HepG2 (cell line): ENCODE results near the gene SNX3. TPM values are rescaled to one million over a fixed set of nuclear protein-coding genes. Genes with fewer than 3 reads are reported as not detected.
A peak's percentile ranks its signal among the peaks of the same experiment; 100 is the strongest.

Source experiments
- ATF4 ChIP-seq, 2 experiments: fragments of 450-650 bp in 1 of 2; sonication (generic) in 1 of 2; formaldehyde crosslinking; IDR thresholded peaks; 2 replicates each; pipeline versions ENCODE4 v1.5.0 to v1.8.0; 2020 to 2022; ENCODE audit warnings: mild to moderate bottlenecking in 1 of 2, missing genetic modification reagents in 1 of 2
- CENPBD1 ChIP-seq: sonication (generic); formaldehyde crosslinking; IDR thresholded peaks from 2 replicates; pipeline ENCODE4 v1.8.0; 2022; ENCODE audit warnings: missing genetic modification reagents, low read depth, mild to moderate bottlenecking, borderline replicate concordance
- ETV6 ChIP-seq: sonication (generic); formaldehyde crosslinking; conservative IDR thresholded peaks from 2 replicates; pipeline ENCODE4 v1.4.0; 2020; ENCODE audit warnings: missing genetic modification reagents
- KMT2B ChIP-seq: IDR thresholded peaks from 2 replicates; pipeline ENCODE4 v1.6.1; 2016; ENCODE audit warnings: missing genetic modification reagents, missing compliant biosample characterization
- PATZ1 ChIP-seq: sonication (generic); formaldehyde crosslinking; IDR thresholded peaks from 2 replicates; pipeline ENCODE4 v1.4.0; 2020; ENCODE audit warnings: missing genetic modification reagents
- PHB2 ChIP-seq: fragments of 450-650 bp; IDR thresholded peaks from 2 replicates; pipeline ENCODE4 v1.6.1; 2018; ENCODE audit not compliant: partially characterized antibody
- PHF8 ChIP-seq: sonication (generic); formaldehyde crosslinking; IDR thresholded peaks from 2 replicates; pipeline ENCODE4 v1.5.0; 2020; ENCODE audit warnings: missing genetic modification reagents
- POGK ChIP-seq: sonication (generic); formaldehyde crosslinking; conservative IDR thresholded peaks from 2 replicates; pipeline ENCODE4 v1.8.0; 2022; ENCODE audit warnings: mild to moderate bottlenecking, moderate library complexity, missing genetic modification reagents
- SP1 ChIP-seq, 2 experiments: fragments of 450-650 bp in 1 of 2; sonication (generic) in 1 of 2; formaldehyde crosslinking in 1 of 2; IDR thresholded peaks; 2 replicates each; pipeline versions ENCODE4 v1.4.0 to v1.6.1; 2016 to 2020; ENCODE audit warnings: missing genetic modification reagents in 1 of 2
- SRSF4 ChIP-seq: fragments of 200-400 bp; formaldehyde crosslinking; IDR thresholded peaks from one replicate; pipeline ENCODE4 v1.6.1; 2018; ENCODE audit warnings: mild to moderate bottlenecking, low read depth, low read length, moderate library complexity; ENCODE audit not compliant: poor library complexity, severe bottlenecking
- ZKSCAN5 ChIP-seq: sonication (generic); formaldehyde crosslinking; IDR thresholded peaks from 2 replicates; pipeline ENCODE4 v1.5.1; 2020; ENCODE audit warnings: mild to moderate bottlenecking, missing genetic modification reagents
- ZNF138 ChIP-seq: sonication (generic); formaldehyde crosslinking; IDR thresholded peaks from 2 replicates; pipeline ENCODE4 v1.5.0; 2020; ENCODE audit warnings: mild to moderate bottlenecking, low read depth, missing genetic modification reagents
- ZNF205 ChIP-seq: IDR thresholded peaks from 2 replicates; pipeline ENCODE4 v1.6.1; 2018; ENCODE audit warnings: missing biosample characterization, missing genetic modification reagents
- ZNF496 ChIP-seq: sonication (generic); formaldehyde crosslinking; IDR thresholded peaks from 2 replicates; pipeline ENCODE4 v1.8.1; 2023; ENCODE audit warnings: mild to moderate bottlenecking, moderate library complexity, missing genetic modification reagents; ENCODE audit not compliant: insufficient replicate concordance
- ZNF563 ChIP-seq: sonication (generic); formaldehyde crosslinking; IDR thresholded peaks from 2 replicates; pipeline ENCODE4 v1.8.0; 2022; ENCODE audit warnings: mild to moderate bottlenecking, moderate library complexity, missing genetic modification reagents
- ZNF564 ChIP-seq: sonication (generic); formaldehyde crosslinking; IDR thresholded peaks from 2 replicates; pipeline ENCODE4 v1.8.1; 2023; ENCODE audit warnings: mild to moderate bottlenecking, missing genetic modification reagents
- ZNF766 ChIP-seq: sonication (generic); formaldehyde crosslinking; IDR thresholded peaks from 2 replicates; pipeline ENCODE4 v1.5.0; 2020; ENCODE audit warnings: missing genetic modification reagents, borderline replicate concordance
- ZNF781 ChIP-seq: sonication (generic); formaldehyde crosslinking; IDR thresholded peaks from 2 replicates; pipeline ENCODE4 v1.5.1; 2020; ENCODE audit warnings: borderline replicate concordance, mild to moderate bottlenecking, missing genetic modification reagents; ENCODE audit errors: not compliant biosample characterization
- polyA plus RNA-seq, 8 experiments: library from polyadenylated mRNA; depleted of rRNA in 3 of 8; stranded (reverse) in 7 of 8; unstranded in 1 of 8; fragments of >200 nt; fragmentation: Illumina TruSeq in 4 of 8; extraction: Trizol in 4 of 8; gene quantifications; 2 replicates each; pipeline versions ENCODE4 v1.2.1 to v1.2.3, GENCODE V29; 2011 to 2016; ENCODE audit warnings: low read depth in 4 of 8, missing spikeins in 1 of 8, mixed read lengths in 1 of 8; ENCODE audit not compliant: insufficient read depth in 1 of 8
- total RNA-seq, 5 experiments: library from RNA; depleted of rRNA; stranded (reverse); fragments of >200 nt; fragmentation: Illumina TruSeq; extraction: Trizol; gene quantifications; 2 replicates each; pipeline ENCODE4 v1.2.3, GENCODE V29; 2016; ENCODE audit warnings: low read depth in 1 of 5
- TF ChIP-seq, protein P1 (sequence below): sonication (generic); formaldehyde crosslinking; IDR thresholded peaks from 2 replicates; pipeline ENCODE4 v1.9.0; 2021; ENCODE audit warnings: missing genetic modification reagents, borderline replicate concordance
- TF ChIP-seq, protein P2 (sequence below): sonication (generic); formaldehyde crosslinking; IDR thresholded peaks from 2 replicates; pipeline ENCODE4 v1.4.0; 2020; ENCODE audit warnings: mild to moderate bottlenecking, missing genetic modification reagents

The SNX3 gene
- total and polyA plus RNA-seq, 2 of the 13 experiments (the other 11 are each of a cell fraction or from before 2014, with no cell fraction given), result 84.9 to 226 TPM

- peak; percentile 74 for TF ChIP-seq PATZ1 (CRISPR knock-in tag)
- TF ChIP-seq, protein P1, sequence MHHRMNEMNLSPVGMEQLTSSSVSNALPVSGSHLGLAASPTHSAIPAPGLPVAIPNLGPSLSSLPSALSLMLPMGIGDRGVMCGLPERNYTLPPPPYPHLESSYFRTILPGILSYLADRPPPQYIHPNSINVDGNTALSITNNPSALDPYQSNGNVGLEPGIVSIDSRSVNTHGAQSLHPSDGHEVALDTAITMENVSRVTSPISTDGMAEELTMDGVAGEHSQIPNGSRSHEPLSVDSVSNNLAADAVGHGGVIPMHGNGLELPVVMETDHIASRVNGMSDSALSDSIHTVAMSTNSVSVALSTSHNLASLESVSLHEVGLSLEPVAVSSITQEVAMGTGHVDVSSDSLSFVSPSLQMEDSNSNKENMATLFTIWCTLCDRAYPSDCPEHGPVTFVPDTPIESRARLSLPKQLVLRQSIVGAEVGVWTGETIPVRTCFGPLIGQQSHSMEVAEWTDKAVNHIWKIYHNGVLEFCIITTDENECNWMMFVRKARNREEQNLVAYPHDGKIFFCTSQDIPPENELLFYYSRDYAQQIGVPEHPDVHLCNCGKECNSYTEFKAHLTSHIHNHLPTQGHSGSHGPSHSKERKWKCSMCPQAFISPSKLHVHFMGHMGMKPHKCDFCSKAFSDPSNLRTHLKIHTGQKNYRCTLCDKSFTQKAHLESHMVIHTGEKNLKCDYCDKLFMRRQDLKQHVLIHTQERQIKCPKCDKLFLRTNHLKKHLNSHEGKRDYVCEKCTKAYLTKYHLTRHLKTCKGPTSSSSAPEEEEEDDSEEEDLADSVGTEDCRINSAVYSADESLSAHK, result no peak
- TF ChIP-seq ZNF496, result no peak
- TF ChIP-seq KMT2B (CRISPR knock-in tag), result peak; percentile 89
- no peak for TF ChIP-seq CENPBD1 (CRISPR knock-in tag)
- no peak for TF ChIP-seq ZKSCAN5
- no peak for TF ChIP-seq PHB2
- TF ChIP-seq ETV6 (CRISPR knock-in tag), result no peak
- TF ChIP-seq POGK, result peak; percentile 55; the same call in 1 of the 2 replicates
- TF ChIP-seq ZNF766, result 0 out of 2 replicates have a peak, but pooled peaks have one; percentile 43
- TF ChIP-seq ZNF781 (CRISPR knock-in tag), result no peak
- TF ChIP-seq ATF4 (CRISPR knock-in tag; IDR thresholded peaks at IDR 0.05), result peak in 1 of 2 experiments; percentile 77; a peak in 2 of 4 replicates
- peak; percentile 77 for TF ChIP-seq PHF8 (CRISPR knock-in tag)
- no peak for TF ChIP-seq SRSF4
- TF ChIP-seq ZNF564 (CRISPR knock-in tag), result peak; percentile 19; the same call in 1 of the 2 replicates
- TF ChIP-seq, protein P2, sequence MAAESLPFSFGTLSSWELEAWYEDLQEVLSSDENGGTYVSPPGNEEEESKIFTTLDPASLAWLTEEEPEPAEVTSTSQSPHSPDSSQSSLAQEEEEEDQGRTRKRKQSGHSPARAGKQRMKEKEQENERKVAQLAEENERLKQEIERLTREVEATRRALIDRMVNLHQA (CRISPR knock-in tag), result no peak
- TF ChIP-seq ZNF563 (CRISPR knock-in tag), result peak; percentile 43
- no peak for TF ChIP-seq ZNF138 (CRISPR knock-in tag)
- TF ChIP-seq SP1 (IDR thresholded peaks at IDR 0.05), result no peak
- TF ChIP-seq SP1 (CRISPR knock-in tag; IDR thresholded peaks at IDR 0.05), result peak; percentile 60; the same call in 1 of the 2 replicates
- no peak for TF ChIP-seq ZNF205
These were observed at the start of gene SNX3 (continued) for GRCh38 chr6:108260809-108261569.
